Psoas muscle (tissue), 8 donors: ENCODE data around the gene SNRPB2. TPM values are rescaled to one million over a fixed set of nuclear protein-coding genes. Genes with fewer than 3 reads are reported as not detected.

Experiments
- ATAC-seq, 4 donors: fragments of 200-7000 bp; cut with Tn5 transposase; one replicate each; pipeline ENCODE4 v1.9.1; 2020; ENCODE audit warnings: moderate library complexity in 3 of 4, mild to moderate bottlenecking in 2 of 4
- DNase-seq, 2 donors: peaks; one replicate each; pipeline ENCODE4 v3.0.0-alpha.2; 2020
- H3K27ac ChIP-seq: fragments of 200-600 bp; one replicate; pipeline ENCODE4 v1.8.0; 2022
- H3K27me3 ChIP-seq, 3 donors: fragments of 200-600 bp in 1 of 3; one replicate each; pipeline versions ENCODE4 v1.6.1 to v1.8.0; 2013 to 2022; ENCODE audit warnings: low read length in 2 of 3, mild to moderate bottlenecking in 2 of 3, moderate library complexity in 1 of 3; ENCODE audit not compliant: insufficient read depth in 3 of 3
- H3K36me3 ChIP-seq, 2 donors: fragments of 200-600 bp in 1 of 2; one replicate each; pipeline versions ENCODE4 v1.6.1 to v1.8.0; 2013 to 2022; ENCODE audit warnings: low read depth in 1 of 2, mild to moderate bottlenecking in 1 of 2, moderate library complexity in 1 of 2; ENCODE audit not compliant: insufficient read depth in 1 of 2
- H3K4me1 ChIP-seq: fragments of 200-600 bp; one replicate; pipeline ENCODE4 v1.8.0; 2022
- H3K4me3 ChIP-seq: fragments of 200-600 bp; one replicate; pipeline ENCODE4 v1.8.0; 2022; ENCODE audit warnings: mild to moderate bottlenecking
- H3K9me3 ChIP-seq: fragments of 200-600 bp; one replicate; pipeline ENCODE4 v1.8.0; 2022
- WGBS, 3 donors: extraction: QIAGEN DNeasy Blood & Tissue Kit; methylation state at CpG; one replicate each; pipeline versions ENCODE4 v1.1.6 to v1.1.7; 2013; 5-methylcytosine and 5-hydroxymethylcytosine counted together
- intact Hi-C, 2 donors: fragments of 100-400 bp; cut with DNase I; formaldehyde crosslinking; loops; one replicate each; pipeline versions ENCODE4 v1.11.0 to v1.14.2; 2022
- polyA plus RNA-seq, 3 donors: library from polyadenylated mRNA; stranded (reverse); fragments of 200-250 nt; gene quantifications; one replicate each; pipeline ENCODE4 v1.2.3, GENCODE V29; 2013
- total RNA-seq, 4 donors: library from RNA; stranded (reverse); fragmentation: NEBNext Ultra II Directional in 2 of 4; extraction: Animal tissue kit (Norgen Biotek cat#: 25700) in 2 of 4; gene quantifications; one replicate each; pipeline versions ENCODE4 v1.2.1 to v1.2.4, GENCODE V29; 2021 to 2023
- TF ChIP-seq, protein P1 (sequence below): fragments of 200-600 bp; IDR thresholded peaks from one replicate; pipeline ENCODE4 v1.8.0; 2022; ENCODE audit warnings: antibody characterized with exemption
- donor health status: healthy with polysubstance abuse.
- donor health status: DM: no; HTN: no; CAD: no; lungs with moderate emphysema.
- donor health status: Bipolar disorder and iron deficiency.
- donor health status: healthy.
- donor health status: DM: yes; HTN: yes; CAD: no.
- donor health status: DM: no; HTN: no; CAD: no.
- donor health status: DM: no; HTN: no; CAD: no.
- donor health status: DM: yes; HTN: yes; CAD: no.

SNRPB2 gene
- total and polyA plus RNA-seq, 7 donors: 33.1 to 92.2 (median 43.0) TPM

DNA sequence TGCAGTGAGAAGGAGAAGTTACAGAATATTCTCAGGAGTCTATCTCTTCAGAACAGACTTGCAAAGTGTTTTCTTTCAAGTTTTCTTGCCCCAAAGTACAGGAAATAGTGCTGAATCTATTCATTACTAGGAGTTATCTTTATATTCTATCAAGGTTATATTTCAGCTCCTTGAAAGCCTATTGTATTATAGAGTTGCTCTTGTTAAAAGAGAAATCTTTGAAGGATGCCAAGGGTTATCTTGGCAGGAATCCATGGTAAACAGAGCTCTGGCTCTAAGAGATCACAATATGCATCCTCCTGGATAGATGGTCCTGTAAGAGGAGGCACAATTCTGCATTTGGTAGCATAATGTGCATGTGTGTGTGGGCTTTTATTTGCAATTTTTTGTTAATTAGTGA lies 21.2 kb upstream of the SNRPB2 start:
- intact Hi-C loops: no loop called here
- Histone ChIP-seq H3K4me1 (no peaks in the 10 kb centered on the region), H3K27me3 (no peaks in the 10 kb centered on the region), H3K4me3 (no peak overlapping the region), H3K27ac (no peak overlapping the region), H3K36me3 (no peaks in the 10 kb centered on the region), H3K9me3 (no peaks in the 10 kb centered on the region)
- TF ChIP-seq, protein P1, sequence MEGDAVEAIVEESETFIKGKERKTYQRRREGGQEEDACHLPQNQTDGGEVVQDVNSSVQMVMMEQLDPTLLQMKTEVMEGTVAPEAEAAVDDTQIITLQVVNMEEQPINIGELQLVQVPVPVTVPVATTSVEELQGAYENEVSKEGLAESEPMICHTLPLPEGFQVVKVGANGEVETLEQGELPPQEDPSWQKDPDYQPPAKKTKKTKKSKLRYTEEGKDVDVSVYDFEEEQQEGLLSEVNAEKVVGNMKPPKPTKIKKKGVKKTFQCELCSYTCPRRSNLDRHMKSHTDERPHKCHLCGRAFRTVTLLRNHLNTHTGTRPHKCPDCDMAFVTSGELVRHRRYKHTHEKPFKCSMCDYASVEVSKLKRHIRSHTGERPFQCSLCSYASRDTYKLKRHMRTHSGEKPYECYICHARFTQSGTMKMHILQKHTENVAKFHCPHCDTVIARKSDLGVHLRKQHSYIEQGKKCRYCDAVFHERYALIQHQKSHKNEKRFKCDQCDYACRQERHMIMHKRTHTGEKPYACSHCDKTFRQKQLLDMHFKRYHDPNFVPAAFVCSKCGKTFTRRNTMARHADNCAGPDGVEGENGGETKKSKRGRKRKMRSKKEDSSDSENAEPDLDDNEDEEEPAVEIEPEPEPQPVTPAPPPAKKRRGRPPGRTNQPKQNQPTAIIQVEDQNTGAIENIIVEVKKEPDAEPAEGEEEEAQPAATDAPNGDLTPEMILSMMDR: no peak
- DNase-seq (no peak), ATAC-seq (no peak)

DNA sequence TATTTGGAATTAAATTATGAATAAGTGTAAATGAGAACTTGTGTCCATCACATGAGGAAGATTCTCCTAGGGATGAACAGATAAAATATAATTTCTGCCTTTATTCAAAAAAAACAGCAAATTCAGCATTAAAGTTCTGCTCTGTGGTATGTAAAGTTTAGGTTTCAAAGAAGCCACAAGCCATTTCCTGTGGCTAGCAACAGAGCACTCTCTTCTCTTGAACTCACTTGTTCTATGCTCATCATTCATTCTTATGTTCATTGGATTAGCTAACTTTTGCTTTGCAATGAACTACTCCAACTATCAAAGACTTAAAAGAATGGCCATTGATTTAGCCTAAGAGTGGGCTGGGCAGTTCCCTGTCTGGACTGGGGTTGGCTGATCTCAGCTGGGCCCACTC lies 20.8 kb upstream of the SNRPB2 start:
- no peaks in the 10 kb centered on the region for H3K9me3 ChIP-seq
- no peaks in the 10 kb centered on the region for H3K27me3 ChIP-seq
- no peaks in the 10 kb centered on the region for H3K36me3 ChIP-seq
- intact Hi-C loops: no loop called here
- H3K4me1 ChIP-seq: no peaks in the 10 kb centered on the region
- TF ChIP-seq, protein P1: no peak
- ATAC-seq (no peak), DNase-seq (no peak)
- H3K4me3 ChIP-seq: no peak overlapping the region
- no peak overlapping the region for H3K27ac ChIP-seq

- ATAC-seq: no peak
- intact Hi-C loops: no loop called here
- H3K27ac ChIP-seq: no peak overlapping the region
Observed at GRCh38 chr20:16710781-16711180, 19.0 kb upstream of the SNRPB2 start.

DNA sequence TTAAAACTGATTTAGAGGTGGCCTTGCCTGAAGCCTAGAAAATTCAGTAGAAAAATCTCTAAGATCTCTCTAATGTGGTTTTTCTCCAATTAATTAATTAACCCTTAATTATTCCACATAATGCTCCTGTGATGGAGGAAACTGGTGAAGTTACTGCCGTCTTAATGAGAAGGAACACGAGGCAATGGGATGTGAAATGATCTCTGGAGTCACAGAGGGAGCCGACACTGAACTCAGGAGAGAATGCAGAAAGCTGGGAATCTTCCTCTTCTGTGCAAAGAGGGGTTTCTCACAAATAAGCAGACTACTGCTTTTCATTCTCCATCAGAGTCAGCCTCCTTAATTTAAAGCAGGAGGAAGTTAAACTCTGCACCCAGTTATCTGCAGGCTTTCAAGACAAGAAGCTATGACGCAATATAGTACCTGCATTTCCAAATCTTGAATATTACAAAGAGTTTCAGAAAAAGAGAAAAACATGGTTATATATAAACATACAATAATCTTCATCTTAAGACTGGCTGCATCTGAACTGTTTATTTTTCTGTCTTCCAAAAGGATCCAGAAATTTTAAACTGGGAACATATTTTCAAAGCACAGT lies 18.1 kb upstream of the SNRPB2 start:
- no peaks in the 10 kb centered on the region for H3K9me3 ChIP-seq
- no peak overlapping the region for H3K4me3 ChIP-seq
- intact Hi-C loops: no loop called here
- 66 to 77% (median 76%) methylated on average over 4 of the region's 4 CpGs for WGBS, 3 donors
- DNase-seq (no peak), ATAC-seq (no peak)
- no peak overlapping the region for H3K27ac ChIP-seq
- H3K27me3 ChIP-seq: no peaks in the 10 kb centered on the region
- TF ChIP-seq, protein P1: no peak
- H3K4me1 ChIP-seq: no peaks in the 10 kb centered on the region
- no peaks in the 10 kb centered on the region for H3K36me3 ChIP-seq

More at GRCh38 chr20:16710781-16711180, 19.0 kb upstream of the SNRPB2 start:
- H3K27me3 ChIP-seq: no peaks in the 10 kb centered on the region
- H3K4me1 ChIP-seq: no peaks in the 10 kb centered on the region
- no peak overlapping the region for H3K4me3 ChIP-seq
- TF ChIP-seq, protein P1: no peak
- H3K9me3 ChIP-seq: no peaks in the 10 kb centered on the region
- no peak for DNase-seq
- WGBS, 3 donors: 91 to 96% (median 95%) methylated on average over 3 of the region's 3 CpGs
- H3K36me3 ChIP-seq: no peaks in the 10 kb centered on the region

- intact Hi-C loops: no loop called here
- Histone ChIP-seq H3K27me3 (no peaks in the 10 kb centered on the region), H3K36me3 (no peaks in the 10 kb centered on the region), H3K4me3 (no peak overlapping the region), H3K27ac (no peak overlapping the region), H3K4me1 (no peaks in the 10 kb centered on the region), H3K9me3 (no peaks in the 10 kb centered on the region)
- 42 to 58% (median 42%) methylated on average over 6 of the region's 6 CpGs for WGBS, 3 donors
- ATAC-seq (no peak), DNase-seq (no peak)
- TF ChIP-seq, protein P1: no peak
Observed at GRCh38 chr20:16712511-16712947, 17.3 kb upstream of the SNRPB2 start.
